Measurements from ENCODE around the gene VSIR.
A peak's percentile ranks its signal among the peaks of the same experiment; 100 is the strongest.

The VSIR gene

DNA sequence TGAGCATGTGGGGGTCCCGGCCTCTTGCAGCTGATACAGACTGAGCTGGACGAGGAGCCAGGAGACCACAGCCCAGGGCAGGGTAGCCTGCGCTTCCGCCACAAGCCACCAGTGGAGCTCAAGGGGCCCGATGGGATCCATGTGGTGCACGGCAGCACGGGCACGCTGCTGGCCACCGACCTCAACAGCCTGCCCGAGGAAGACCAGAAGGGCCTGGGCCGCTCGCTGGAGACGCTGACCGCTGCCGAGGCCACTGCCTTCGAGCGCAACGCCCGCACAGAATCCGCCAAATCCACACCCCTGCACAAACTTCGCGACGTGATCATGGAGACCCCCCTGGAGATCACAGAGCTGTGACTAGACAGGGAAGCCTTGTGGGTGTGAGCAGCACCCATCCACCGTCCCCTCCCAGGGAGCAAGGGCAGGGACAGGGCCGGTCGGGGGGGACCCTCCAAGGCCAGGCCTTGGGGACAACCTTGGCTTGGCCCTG lies 41.6 kb upstream of the VSIR start:
- TF ChIP-seq, protein P1, sequence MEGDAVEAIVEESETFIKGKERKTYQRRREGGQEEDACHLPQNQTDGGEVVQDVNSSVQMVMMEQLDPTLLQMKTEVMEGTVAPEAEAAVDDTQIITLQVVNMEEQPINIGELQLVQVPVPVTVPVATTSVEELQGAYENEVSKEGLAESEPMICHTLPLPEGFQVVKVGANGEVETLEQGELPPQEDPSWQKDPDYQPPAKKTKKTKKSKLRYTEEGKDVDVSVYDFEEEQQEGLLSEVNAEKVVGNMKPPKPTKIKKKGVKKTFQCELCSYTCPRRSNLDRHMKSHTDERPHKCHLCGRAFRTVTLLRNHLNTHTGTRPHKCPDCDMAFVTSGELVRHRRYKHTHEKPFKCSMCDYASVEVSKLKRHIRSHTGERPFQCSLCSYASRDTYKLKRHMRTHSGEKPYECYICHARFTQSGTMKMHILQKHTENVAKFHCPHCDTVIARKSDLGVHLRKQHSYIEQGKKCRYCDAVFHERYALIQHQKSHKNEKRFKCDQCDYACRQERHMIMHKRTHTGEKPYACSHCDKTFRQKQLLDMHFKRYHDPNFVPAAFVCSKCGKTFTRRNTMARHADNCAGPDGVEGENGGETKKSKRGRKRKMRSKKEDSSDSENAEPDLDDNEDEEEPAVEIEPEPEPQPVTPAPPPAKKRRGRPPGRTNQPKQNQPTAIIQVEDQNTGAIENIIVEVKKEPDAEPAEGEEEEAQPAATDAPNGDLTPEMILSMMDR (conservative IDR thresholded peaks at IDR 0.05; ENCODE audit: low read depth): no peak
- ChIA-PET POLR2A (ENCODE audit: low non-redundant PET) (no interaction called here), CTCF (interaction anchor here (0.5 to 1.3 kb wide), 5 partner anchors 75 to 1331 kb away, joined by 3 to 6 read pairs (median 3); no protein-coding TSS in a partner anchor)
- no peak for DNase-seq (ENCODE audit: low spot score)
- peak overlapping the region; percentile 38 for H3K27ac ChIP-seq

DNA sequence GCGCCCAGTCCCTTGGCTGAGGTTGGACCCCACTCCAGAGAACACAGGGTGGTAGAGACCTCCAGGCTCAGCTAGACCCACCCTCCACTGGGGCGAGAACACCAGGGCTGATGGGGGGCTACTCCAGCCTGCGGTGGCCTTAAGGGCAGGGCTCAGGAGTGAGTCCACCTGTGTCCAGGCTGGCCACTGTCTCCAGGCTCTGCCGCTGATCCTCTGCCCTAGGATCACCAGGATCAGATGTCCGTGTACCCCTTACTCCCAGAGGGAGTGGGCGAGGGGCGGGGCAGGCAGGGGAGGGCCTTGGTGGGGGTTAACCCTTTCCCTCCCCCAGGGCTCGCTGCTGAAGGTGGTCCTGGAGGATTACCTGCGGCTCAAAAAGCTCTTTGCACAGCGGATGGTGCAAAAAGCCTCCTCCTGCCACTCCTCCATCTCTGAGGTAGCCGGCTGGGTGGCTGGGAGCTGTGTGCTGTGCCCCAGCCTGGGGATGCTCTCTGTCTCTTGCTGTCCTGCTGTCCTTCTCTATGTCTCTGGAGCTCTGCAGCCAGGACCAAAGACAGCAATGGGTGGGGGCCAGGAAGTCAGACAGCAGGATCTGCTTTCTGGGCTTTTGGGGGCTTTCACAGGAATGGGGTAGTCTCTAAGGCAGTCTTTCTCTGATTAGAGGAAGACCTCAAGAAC lies 39.7 kb upstream of the VSIR start:
- TF ChIP-seq, protein P1 (conservative IDR thresholded peaks at IDR 0.05; ENCODE audit: low read depth): no peak
- H3K27ac ChIP-seq: peak overlapping the region; percentile 19; the same call in 1 of the 2 replicates
- ChIA-PET CTCF (interaction anchor here (0.5 to 1.7 kb wide), 9 partner anchors 18 to 1442 kb away, joined by 3 to 7 read pairs (median 3); partner anchors contain the start of gene SLC29A3), POLR2A (ENCODE audit: low non-redundant PET) (interaction anchor here (1.0 kb wide), 1 partner anchor 27 kb away, joined by 3 read pairs; no protein-coding TSS in a partner anchor)
- DNase-seq (ENCODE audit: low spot score): no peak

DNA sequence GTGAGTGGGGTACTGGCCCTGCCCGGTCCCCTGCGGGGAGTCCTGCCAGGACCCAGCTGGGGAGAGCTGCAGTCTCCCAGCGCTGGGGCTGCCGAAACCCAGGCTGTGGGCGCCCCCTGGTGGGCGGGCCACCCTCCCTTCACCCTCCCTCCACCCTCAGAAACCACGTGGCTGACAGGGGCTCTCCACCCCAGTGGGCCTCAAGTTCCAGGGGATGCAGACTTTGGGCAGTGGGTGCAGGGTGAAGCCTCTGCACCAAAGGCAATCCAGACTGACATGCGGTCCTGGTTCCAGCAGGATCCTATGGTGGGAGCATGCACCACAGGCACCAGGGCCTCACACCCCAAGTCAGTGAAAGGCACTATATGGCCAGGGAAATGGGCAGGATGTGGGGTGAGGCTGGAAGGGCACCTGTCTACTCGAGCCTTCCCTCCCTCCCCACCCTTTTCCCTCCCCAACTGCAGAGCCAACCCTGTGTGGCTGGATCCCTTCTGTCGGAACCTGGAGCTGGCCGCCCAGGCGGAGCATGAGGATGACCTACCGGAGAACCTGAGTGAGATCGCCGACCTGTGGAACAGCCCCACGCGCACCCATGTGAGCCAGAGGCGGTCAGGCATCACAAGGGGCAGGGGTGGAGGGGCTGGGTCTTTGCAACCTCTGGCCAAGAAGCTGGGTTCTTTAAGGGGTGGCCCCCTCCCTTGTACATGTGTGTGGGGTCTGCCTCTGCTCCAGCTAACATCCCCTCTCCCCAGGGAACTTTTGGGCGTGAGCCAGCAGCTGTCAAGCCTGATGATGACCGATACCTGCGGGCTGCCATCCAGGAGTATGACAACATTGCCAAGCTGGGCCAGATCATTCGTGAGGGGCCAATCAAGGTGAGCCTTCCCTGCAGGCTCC lies 38.9 kb upstream of the VSIR start:
- ChIA-PET CTCF (interaction anchor here (0.5 to 1.7 kb wide), 19 partner anchors 10 to 1443 kb away, joined by 3 to 7 read pairs (median 3); partner anchors contain the start of gene SLC29A3), POLR2A (ENCODE audit: low non-redundant PET) (interaction anchor here (1.0 kb wide), 1 partner anchor 26 kb away, joined by 3 read pairs; no protein-coding TSS in a partner anchor)
- TF ChIP-seq, protein P1 (conservative IDR thresholded peaks at IDR 0.05; ENCODE audit: low read depth): peak; percentile 77
- DNase-seq (ENCODE audit: low spot score): peak; percentile 83
- H3K27ac ChIP-seq: peak overlapping the region; percentile 19; the same call in 1 of the 2 replicates

- TF ChIP-seq, protein P1 (conservative IDR thresholded peaks at IDR 0.05; ENCODE audit: low read depth): no peak
- no peak overlapping the region for H3K27ac ChIP-seq
- DNase-seq (ENCODE audit: low spot score): no peak
- CTCF ChIA-PET: interaction anchor here (0.5 to 1.7 kb wide), 11 partner anchors 11 to 593 kb away, joined by 3 to 6 read pairs (median 3); no protein-coding TSS in a partner anchor
- POLR2A ChIA-PET (ENCODE audit: low non-redundant PET): interaction anchor here (0.7 kb wide), 1 partner anchor 267 kb away, joined by 3 read pairs; no protein-coding TSS in a partner anchor
Observed at GRCh38 chr10:71811351-71811750, 38.0 kb upstream of the VSIR start.

DNA sequence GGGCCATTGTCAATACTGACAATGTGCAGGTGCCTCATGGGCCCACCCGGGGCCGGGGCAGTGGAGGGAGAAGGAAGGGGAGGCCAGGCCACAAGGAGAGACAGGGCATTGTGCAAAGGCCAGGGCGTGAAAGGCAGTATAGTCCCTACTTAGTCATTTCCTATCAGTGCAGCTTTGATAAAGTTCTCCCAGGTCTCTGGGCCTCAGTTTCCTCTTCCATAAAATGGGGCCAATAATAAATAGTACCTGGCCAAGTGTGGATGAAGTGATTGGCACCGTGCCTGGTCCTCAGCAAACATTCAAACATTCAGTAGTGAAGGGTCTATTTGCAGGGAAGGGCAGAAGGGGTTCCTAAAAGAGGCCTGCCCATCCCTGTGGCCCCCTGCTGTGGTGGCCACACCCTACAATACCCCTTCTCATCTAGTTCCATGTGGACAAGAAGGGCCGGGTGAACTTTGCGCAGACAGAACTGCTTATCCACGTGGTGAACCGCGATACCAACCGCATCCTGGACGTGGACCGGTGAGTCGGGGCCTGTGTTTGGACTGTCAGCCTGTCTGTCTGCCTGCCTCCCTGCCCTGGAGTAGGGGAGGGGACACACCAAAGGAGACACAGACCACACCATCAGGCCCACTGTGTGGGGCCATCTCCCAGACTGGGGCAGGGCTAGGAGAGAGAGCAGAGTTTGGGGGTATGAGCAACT lies 36.9 kb upstream of the VSIR start:
- TF ChIP-seq, protein P1 (conservative IDR thresholded peaks at IDR 0.05; ENCODE audit: low read depth): no peak
- POLR2A ChIA-PET (ENCODE audit: low non-redundant PET): no interaction called here
- no peak overlapping the region for H3K27ac ChIP-seq
- CTCF ChIA-PET: no interaction called here
- DNase-seq (ENCODE audit: low spot score): no peak

All from RWPE1 (cell line).